ENCODE results near the gene LEPROT.

Gene LEPROT

GRCh38 chr1:65479554-65480204 is 59.2 kb downstream of the LEPROT start:
- DNase-seq = no peak

- DNase-seq = no peak
These were observed 60.4 kb downstream of the LEPROT start for GRCh38 chr1:65480684-65481405.

- DNase-seq = no peak
These were observed 63.7 kb downstream of the LEPROT start for GRCh38 chr1:65483993-65484754.

Measured in fibroblast of upper back skin (primary cell).